ENCODE results near the gene CCNI. TPM values are rescaled to one million over a fixed set of nuclear protein-coding genes. Genes with fewer than 3 reads are reported as not detected.
"Not testable (repeated sequence)": the region's sequence is repeated elsewhere in the genome, so short reads cannot be mapped to it uniquely, and the experiment has no call there.

CCNI gene, protein sequence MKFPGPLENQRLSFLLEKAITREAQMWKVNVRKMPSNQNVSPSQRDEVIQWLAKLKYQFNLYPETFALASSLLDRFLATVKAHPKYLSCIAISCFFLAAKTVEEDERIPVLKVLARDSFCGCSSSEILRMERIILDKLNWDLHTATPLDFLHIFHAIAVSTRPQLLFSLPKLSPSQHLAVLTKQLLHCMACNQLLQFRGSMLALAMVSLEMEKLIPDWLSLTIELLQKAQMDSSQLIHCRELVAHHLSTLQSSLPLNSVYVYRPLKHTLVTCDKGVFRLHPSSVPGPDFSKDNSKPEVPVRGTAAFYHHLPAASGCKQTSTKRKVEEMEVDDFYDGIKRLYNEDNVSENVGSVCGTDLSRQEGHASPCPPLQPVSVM
- total RNA-seq = 94.8 and 164 TPM in 2 replicates

DNA sequence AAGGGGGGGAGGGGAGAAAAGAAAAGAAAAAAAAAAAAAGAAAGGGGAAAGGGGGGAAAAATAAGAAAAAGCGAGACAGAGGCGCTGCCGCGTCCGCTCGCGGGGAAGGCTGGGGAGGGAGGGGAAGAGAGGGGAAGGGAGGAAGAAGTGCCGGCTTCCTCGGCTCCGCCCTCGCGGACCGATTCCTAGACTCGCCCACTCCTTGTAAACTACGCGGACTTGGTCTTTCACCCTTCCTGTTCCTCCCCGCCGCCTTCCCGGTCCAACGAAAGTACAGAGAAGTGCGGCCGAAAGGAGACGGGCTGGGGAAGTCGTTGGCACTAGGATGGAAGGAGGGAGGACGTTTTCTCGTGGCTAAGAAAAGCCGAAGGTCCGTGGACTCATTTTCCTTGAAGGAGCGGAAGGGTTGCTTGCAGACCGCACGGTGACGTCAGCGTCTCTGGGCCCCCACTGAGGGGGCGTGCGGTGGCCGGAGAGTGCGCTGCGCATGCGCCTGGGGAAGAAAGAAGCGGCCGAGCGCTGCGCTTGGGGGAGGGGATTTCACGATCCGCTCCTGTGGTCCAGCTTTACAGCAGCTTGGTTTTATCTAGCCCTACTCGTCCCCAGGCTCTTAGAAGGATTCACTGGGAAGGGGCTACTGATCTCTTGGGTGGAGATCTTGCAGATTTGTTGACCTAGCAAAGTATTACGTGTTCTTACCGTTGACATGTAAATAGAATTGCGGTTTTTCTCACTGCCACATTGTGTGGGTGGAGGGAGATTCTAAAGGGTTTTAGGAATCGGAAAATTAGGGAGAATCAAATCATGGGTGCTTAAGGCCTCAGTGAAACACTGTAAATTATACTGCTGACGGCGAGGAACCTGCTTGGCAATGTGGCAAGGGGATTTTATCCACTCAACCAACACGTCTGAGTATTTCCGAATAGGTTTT is at the start of gene CCNI:
CCNI (minus strand) TSS at position 121 of the 931 bp plus-strand sequence. CDS start 9,627 bp downstream, outside the sequence.
- peak; percentile 98 for DNase-seq

DNA sequence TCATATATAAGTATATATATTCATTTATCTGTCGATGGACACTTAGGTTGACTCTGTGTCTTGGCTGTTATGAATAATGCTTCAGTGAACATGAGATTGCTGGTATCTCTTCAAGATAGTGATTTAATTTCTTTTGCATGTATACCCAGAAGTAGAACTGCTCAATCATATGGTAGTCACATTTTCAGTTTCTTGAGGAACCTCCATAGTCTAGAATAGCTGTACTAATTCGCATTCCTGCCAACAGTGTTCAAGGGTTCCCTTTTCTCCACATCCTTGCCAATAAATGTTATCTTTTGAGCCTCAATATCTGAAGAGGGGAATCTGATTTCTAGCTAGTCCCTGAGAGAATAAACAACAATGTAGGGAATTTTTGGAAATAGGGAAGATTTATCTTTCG is 48.8 kb upstream of the CCNI start:
- DNase-seq = no peak

DNA sequence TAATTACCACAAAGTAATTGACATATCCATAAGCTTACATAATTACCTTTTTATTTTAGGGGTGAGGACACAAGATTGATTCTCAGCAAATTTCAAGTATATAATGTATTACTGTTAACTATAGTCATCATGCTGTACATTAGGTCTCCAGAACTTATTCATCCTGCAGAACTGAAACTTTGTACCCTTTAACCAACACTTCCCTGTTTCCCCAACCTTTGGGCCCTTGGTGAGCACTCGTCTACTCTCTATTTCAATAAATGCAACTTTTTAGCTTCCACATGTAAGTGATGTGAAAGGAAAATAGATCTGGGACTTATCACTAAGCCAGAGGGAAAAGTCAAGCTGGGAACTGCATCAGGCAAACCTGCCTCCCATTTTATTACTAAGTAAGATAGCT is 47.6 kb upstream of the CCNI start:
- no peak for DNase-seq

DNA sequence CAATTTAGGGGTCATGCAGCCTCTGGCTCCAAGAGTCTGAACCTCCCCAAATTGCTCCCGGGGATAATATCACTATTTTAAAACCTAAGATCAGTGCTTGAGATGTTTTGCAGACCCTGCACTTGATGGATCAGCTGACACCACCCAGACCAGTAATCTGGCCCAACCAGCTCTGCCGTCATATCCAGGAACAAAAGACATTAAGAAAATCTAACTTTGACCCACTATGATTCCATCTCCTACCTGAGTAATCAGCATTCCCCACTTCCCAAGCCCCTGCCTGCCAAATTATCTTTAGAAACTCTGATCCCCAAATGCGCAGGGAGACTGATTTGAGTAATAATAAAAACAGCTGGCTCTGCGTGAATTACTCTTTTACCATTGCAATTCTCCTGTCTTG is 46.9 kb upstream of the CCNI start:
- no peak for DNase-seq

DNA sequence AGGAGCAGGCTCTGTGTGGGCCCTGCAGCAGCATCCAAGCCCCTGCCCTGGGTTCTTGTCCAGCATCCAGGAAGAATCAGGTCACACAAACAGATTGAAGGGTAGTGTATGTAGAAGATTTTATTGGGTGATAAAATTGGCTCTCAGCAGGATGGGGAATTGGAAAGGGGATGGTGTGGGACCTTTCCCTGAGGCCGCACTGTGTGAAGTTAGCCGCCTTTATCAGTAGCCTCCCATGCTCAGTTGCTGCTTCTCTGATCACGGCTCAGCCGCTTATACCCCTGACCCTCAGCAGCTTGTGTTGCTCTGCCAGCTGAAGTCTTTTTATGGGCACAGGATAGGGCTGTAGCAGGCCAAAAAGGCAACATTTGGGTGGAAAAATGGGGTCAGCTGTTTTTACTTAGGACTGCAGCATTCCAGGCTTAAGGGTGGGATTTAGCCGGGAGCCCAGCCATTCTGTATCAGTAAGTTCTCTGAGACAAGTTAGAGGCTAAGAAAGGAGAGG is 46.0 kb upstream of the CCNI start:
- no peak for DNase-seq

DNA sequence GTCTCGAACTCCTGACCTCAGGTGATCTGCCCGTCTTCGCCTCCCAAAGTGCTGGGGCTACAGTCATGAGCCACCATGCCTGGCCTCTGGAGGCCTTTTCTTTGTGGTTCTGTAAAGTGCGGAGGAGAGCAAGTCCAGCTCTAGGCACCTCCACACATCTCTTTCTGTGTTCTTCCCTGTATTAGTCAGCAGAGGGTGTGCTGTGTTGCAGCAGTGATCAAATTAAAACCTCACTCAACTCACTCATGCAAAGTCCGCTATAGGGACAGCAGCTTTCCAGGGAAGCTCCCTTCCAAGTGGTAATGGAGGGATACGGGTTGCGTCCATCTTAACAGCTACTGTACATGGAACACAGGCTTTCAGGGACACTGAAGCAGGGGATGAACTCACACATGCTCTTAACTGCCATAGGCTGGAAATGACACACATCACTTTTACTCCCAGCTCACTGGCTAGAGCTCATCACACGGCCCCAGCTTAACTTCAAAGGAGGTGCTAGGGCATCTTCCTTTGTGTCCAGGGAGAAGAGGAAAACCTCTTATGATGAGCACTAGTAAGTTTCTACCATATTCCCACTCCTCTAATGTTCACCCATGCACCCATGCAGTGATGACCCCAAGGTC is 45.2 kb upstream of the CCNI start:
- DNase-seq = peak; percentile 7

DNA sequence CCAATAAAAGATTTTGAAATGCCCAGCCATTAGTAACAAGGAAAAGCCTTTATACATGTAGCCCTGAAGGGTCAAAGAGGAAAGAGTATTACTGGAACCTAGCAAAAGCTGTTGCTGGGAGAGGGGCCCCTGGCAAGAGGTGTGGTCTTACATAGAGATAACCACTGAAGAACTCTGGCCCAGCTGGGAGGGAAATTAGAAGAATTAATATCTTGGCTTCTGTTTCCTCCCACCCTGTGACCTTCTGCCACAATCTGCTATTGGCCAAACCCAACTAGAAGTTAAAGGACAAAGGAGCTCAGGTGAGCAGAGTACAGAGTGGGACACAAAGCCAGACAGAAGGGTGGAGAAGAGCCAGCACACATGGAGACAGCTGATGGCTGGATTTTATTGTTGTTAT is 41.9 kb upstream of the CCNI start:
- no peak for DNase-seq

DNA sequence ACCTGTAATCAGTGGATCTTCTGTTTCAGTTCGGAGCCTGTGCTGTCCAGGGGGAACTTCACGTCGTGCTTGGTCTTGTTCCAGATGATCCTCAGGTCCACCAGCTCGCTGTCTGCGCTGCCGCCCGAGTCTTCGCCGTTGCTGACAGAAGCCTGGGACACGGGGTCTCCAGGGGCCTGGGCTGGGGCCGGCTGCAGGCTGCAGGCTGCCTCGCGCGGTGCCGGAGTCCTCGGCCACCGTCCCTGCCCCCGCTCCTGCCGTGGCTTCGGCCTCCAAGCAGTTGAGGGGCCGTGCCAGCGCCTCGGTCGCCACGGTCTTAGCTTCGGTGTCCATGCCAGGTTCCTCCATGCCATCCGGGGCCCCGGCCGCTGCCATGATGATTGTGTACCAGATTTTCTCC is 37.3 kb upstream of the CCNI start:
- DNase-seq = no peak

DNA sequence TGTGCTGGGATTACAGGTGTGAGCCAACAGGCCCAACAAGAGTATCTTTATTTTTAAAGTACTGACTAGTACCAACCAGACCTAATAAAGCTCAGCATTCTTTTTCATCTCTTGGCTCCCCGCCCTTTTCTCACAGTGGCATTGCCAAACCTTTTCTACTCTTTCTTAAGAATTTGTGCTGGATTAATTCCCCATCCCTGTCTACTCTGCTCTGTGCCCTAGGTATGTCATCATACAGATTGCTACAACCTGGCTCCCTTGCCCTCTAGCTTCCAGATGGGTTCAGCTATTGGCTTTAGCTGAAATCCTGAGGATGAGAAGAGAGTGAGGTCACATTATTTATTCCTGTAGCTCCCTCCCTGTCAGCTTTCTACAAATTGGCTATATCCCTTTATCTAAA is 34.9 kb upstream of the CCNI start:
- DNase-seq = no peak

DNA sequence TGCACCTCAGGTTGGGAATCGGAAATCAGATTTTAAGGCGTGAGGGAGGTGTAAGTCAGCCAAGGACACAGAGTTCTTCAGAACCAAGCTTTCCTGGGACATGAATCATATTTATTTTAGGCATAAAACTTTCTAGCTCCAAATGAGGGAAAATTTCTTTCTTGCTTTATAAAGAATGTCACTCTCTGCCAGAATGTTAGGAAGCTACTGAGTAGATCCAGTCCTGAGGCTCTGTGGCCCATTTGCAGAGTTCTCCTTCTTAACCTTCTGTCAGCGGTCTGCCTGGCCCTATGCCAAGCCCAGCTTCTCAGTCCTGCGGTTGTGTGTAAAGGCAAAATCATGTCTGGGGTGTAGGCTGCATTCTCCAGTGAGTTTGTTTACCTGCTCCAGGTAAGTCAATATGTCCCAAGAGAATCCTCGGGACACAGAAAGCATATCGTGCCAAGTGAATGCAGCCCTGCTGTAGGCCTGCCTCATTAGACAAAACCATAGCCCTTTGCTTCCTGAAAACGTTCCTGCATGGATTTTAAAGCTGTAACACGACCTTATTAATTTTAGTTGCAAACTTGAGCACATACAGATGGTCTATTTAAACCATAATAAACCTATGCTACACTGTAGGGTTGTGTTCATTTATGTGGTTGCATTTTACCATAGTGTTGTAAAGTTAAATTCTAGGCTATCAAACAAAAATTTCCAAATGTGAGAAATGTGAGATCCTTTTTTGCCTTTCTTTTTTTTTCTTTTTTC is 29.2 kb upstream of the CCNI start:
- peak; percentile 10 for DNase-seq

DNA sequence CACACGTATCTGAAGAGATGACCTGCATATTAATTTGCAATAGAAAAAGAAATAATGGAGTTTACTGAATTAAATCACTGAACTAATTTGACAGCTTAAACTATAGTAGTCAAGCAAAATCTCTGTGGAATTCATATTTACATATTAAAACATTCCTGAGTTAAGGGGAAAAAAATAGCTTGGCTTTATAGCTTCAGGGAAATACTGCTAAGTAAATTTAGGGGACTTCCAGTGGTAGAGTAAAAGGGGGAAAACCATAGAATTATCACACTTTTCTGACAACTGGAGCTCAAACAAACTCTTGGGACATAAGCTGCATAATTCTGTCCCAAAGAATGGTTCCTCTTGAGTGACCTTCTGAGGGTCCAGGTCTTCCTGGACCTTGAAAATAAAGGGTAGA is 28.6 kb upstream of the CCNI start:
- no peak for DNase-seq

DNA sequence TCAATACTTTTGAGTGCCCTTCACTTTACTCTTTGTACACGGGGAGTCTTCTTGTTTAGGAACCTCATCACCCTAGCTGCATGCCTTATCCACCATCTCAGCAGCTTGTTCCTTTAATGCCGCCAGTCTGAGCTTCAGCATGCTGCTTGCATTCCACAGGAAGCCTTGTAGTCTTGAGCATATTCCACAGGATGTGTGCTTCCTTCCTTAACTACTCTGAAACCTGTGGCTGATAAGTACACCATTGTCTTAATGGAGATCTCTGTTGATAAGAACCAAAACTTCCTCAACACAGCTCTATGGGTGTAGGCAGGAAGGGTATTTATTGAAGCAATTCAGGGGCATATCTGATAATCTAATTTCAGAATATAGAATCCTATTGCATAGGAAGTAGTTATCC is 24.4 kb upstream of the CCNI start:
- DNase-seq = peak; percentile 92

DNA sequence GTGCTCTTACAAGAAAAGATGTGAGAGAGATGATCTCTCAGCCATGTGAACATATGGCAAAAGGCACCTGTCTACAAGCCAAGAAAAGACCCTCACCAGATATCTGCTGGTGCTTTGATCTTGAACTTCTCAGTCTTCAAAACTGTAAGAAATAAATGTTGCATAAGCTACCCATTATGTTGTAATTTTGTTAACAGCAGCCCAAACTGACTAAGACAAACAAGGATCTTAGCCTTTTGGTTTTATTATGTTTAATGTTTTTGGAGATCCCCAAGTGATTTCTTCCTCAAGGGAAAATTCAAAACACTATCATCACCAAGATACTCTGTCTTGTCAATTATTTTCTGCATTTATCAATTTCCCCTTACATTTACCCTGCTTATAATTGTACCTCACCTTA is 21.8 kb upstream of the CCNI start:
- DNase-seq = no peak

DNA sequence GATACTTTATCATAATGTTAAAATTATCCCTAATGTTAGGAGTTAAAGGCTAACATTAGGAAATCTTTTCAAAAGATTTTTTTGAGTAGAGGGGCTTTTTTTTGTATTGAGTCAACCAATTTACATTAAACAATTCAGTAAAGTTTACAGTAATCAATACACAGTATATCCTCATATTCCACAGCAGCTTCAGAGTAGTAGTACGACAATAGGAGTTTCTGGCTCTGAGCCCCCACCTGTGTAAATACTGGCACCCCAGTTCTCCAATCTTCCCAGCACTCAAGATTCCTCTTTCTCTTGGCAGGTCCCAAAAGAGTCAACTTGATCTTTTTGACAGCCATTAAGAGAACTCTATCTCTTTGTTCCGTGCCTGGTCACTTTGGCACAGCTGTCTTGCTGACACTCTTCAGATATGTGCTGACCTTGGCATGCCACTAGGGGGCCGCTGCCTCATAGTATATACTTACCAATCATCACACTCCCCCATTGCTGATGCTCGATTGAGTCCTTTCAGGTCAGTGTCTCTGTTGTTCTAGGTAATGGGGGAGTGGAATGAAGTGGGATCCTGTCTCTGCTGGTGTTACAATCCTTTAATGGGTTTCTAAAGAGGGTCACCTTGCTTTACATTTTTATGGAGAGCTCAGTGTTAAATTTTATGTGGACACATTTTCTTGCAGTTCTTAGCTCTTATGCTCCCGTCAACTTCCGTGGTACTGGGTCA is 19.5 kb upstream of the CCNI start:
- peak; percentile 83 for DNase-seq

DNA sequence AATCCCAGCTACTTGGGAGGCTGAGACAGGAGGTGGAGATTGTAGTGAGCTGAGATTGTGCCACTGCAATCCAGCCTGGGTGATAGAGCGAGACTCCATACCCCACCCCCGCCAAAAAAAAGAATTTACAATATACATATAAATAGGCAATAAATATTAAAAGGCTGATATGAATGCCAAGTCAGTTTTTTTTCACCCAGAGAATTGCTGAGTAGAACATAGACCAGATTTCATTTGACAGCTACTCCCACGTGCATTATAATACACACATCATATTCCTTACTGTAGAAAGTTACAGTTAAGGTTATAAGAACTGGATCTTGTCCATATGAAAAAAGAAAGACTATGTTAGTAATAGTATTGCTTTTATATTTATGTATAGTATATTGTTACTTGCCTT is 18.7 kb upstream of the CCNI start:
- no peak for DNase-seq

DNA sequence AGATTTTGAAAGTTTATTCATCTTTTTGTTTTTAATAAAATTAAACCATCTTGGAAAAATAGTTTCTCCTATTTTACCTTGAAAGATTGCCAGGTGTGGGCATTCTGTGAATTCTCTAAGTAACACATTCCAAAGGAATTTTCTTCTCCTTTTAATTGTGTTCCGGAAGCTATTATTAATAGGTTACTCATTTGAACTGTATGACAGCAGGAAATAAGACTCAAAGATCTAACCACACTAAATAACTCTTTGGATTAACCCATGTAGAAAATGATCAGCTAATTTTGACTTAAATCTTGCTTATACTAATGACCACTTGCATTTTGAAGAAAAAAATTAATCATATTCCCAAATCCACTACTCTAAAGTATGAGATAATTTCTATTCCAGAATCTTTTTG is 17.6 kb upstream of the CCNI start:
- peak; percentile 56 for DNase-seq

DNA sequence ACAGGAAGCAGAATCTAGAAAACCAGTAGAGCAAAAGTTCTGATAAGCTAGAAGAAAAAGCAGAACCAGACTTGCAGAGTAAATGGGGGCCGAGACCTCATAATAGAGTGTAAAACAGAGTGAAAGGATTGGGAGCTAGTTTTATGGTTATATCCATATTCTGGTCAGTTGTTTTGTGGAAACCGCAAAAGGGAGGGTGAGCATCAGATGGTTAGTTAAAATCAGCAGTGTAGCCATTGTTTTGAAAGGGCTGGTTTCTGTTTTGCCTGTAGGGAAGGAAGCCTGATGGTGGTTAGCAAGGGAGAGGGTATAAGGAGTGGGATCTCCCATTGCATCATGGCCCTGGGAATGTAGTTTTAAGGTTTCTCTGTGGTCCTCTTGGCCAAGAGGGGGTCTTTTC is 17.2 kb upstream of the CCNI start:
- DNase-seq = peak; percentile 67

DNA sequence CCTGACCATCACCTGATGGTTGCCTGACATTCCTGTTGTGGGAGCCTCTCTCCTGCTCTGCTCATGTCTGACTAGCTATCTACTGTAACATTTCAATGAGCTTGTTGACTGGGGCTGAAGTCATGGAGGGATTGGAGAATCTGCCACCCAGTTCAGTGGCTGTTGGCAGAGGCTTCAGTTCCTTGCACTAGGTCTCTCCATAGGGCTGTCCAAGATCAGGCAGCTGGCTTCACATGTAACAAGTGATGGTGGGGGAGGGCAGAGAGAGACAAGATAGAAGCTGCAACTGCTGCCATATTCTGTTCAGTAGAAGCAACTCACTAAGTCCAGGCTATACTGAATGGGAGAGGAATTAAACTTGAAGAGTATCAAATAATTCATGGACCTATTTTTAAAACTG is 14.1 kb upstream of the CCNI start:
- DNase-seq = no peak

DNA sequence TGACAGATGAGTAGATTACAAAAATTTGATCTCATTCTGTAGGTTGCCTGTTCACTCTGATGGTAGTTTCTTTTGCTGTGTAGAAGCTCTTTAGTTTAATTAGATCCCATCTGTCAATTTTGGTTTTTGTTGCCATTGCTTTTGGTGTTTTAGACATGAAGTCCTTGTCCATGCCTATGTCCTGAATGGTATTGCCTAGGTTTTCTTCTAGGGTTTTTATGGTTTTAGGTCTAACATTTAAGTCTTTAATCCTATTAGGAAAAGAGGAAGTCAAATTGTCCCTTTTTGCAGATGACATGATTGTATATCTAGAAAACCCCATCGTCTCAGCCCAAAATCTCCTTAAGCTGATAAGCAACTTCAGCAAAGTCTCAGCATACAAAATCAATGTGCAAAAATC is 11.2 kb upstream of the CCNI start:
- DNase-seq = not testable (repeated sequence)

DNA sequence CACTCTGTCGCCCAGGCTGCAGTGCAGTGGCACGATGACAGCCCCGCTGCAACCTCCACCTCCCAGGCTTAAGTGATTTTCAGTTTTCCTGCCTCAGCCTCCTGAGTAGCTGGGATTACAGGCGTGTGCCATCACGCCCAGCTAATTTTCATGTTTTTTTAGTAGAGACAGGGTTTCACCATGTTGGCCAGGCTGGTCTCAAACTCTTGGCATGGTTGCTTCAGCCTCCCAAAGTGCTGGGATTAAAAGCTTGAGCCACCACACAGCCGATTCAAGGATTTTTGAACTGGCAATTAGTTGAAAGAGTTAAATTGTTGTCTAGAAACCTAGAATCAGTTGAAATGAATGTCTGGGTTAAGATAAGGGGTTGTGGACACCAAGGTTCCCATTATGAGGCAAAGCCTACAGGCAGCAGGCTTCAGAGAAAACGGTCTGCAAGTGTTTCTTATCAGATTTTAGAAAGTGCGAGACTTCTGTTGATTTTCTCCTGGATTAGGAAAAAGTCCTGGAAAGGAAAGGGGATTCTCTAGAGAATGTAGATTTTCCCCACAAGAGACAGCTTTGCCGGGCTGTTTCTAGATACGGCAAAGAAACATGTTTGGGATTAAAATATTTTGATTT is 8.3 kb upstream of the CCNI start:
- DNase-seq = no peak

DNA sequence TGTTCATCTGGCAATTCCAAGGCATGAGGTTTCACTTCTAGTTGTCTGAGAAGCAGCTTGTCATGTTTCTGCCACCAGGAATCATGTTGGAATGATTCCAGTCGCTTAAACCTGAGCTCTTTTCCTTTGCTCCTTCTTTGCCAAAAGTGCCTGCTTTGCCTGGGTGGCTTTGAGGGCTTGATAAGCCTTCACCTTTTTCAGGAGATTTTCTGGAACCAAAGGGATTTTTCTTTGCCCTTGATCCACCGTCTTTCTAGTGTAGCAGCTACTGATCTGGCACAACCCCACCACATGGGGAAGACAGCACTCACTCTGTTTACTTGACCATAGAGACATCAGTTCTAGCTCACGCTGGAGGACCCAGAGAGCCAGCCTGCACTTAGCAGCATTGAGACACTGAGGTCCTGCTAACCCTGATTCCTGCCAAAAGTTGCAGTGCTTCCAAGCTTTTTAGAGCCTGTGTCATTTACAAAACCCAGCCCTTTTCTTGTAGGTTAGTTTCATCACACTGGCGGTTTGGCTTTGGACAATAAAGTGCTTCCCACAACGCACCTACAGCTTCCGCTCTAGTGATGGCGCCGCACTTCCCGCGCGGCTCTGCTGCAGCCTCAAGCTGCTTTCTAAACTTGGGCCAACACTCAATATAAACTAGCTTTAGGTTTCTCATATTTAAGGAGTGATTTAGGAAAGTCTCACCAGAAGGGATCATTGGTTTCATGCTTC is 7.3 kb upstream of the CCNI start:
- DNase-seq = no peak
